ENCODE results near the gene HPS3.

DNA sequence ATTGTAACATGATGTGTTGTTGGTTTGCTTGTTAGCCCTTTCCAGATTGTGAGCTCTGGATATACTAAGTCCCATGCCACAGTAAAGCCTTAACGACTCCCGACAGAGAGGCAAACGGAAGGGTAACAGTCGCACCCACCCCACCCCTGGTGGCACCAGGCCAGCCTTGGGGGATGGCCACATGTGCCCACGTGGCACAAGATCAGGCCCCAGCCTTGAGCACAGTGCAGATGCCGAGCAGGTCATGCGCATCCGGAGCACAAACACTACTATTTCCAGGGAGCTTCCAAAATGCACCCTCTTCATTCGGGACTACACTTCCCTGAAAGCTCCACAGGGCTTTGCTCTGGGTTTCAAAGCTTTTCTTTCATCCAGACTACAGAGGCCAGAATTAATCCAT lies 10.7 kb upstream of the HPS3 start:
- no peak for TF ChIP-seq SIN3A (IDR thresholded peaks at IDR 0.05; ENCODE audit: borderline replicate concordance, insufficient read depth, low read length)
- no peak for TF ChIP-seq POLR2AphosphoS5 (IDR thresholded peaks at IDR 0.05; ENCODE audit: low read depth, low read length)
- no peak for TF ChIP-seq TAF1 (IDR thresholded peaks at IDR 0.05; ENCODE audit: borderline replicate concordance, insufficient read depth, low read length)
- TF ChIP-seq FOXP2 (optimal IDR thresholded peaks at IDR 0.05; ENCODE audit: borderline replicate concordance, extremely low read depth, extremely low read length, insufficient read depth) = no peak
